Spleen (tissue), 11 donors: ENCODE data around the gene BTBD7. TPM values are rescaled to one million over a fixed set of nuclear protein-coding genes. Genes with fewer than 3 reads are reported as not detected.

Source experiments
- DNase-seq: peaks from one replicate; pipeline ENCODE4 v3.0.0-alpha.2; 2020
- H3K27ac ChIP-seq, 8 donors: fragments of 200-600 bp; sonication (generic) in 7 of 8; 1 replicate in 4 of 8; 2 replicates in 4 of 8; pipeline versions ENCODE4 v1.5.0 to v1.8.0; 2016 to 2021; ENCODE audit warnings: inconsistent platforms in 4 of 8, mild to moderate bottlenecking in 4 of 8, moderate library complexity in 1 of 8
- H3K27me3 ChIP-seq, 7 donors: fragments of 200-600 bp; sonication (generic) in 6 of 7; replicated peaks in 1 of 7; 1 replicate in 4 of 7; 2 replicates in 3 of 7; pipeline versions ENCODE4 v1.5.0 to v1.8.0; 2016 to 2021; ENCODE audit warnings: inconsistent platforms in 3 of 7, mild to moderate bottlenecking in 1 of 7
- H3K36me3 ChIP-seq, 6 donors: fragments of 200-600 bp; sonication (generic) in 5 of 6; 1 replicate in 4 of 6; 2 replicates in 2 of 6; pipeline versions ENCODE4 v1.5.0 to v1.8.0; 2016 to 2021; ENCODE audit warnings: inconsistent platforms in 2 of 6
- H3K4me1 ChIP-seq, 6 donors: fragments of 200-600 bp; sonication (generic) in 5 of 6; 1 replicate in 3 of 6; 2 replicates in 3 of 6; pipeline versions ENCODE4 v1.5.0 to v1.8.0; 2016 to 2021; ENCODE audit warnings: inconsistent platforms in 3 of 6
- H3K4me3 ChIP-seq, 8 donors: fragments of 200-600 bp; sonication (generic) in 7 of 8; 1 replicate in 4 of 8; 2 replicates in 4 of 8; pipeline versions ENCODE4 v1.5.0 to v1.8.0; 2016 to 2021; ENCODE audit warnings: inconsistent platforms in 4 of 8, mild to moderate bottlenecking in 4 of 8, moderate library complexity in 2 of 8
- H3K9me3 ChIP-seq, 8 donors: fragments of 200-600 bp; sonication (generic) in 7 of 8; 1 replicate in 4 of 8; 2 replicates in 4 of 8; pipeline versions ENCODE4 v1.5.0 to v1.8.0; 2016 to 2021; ENCODE audit warnings: inconsistent platforms in 4 of 8
- CTCF ChIP-seq, 11 experiments: fragments of 200-600 bp in 7 of 11; fragments of 450-650 bp in 4 of 11; sonication (generic) in 4 of 11; IDR thresholded peaks in 8 of 11; conservative IDR thresholded peaks in 3 of 11; 1 replicate in 7 of 11; 2 replicates in 4 of 11; pipeline versions ENCODE4 v1.4.0 to v1.8.0; 2016 to 2021; ENCODE audit warnings: antibody characterized with exemption in 11 of 11, inconsistent platforms in 4 of 11, mild to moderate bottlenecking in 1 of 11
- POLR2A ChIP-seq, 3 donors: fragments of 450-650 bp; IDR thresholded peaks; one replicate each; pipeline ENCODE4 v1.5.1; 2017; ENCODE audit warnings: antibody characterized with exemption in 3 of 3, mild to moderate bottlenecking in 1 of 3
- POLR2AphosphoS5 ChIP-seq, 3 donors: sonication (generic); formaldehyde crosslinking; IDR thresholded peaks; one replicate each; pipeline ENCODE4 v1.5.1; 2017; ENCODE audit warnings: antibody characterized with exemption in 3 of 3
- WGBS, 5 donors: extraction: QIAGEN DNeasy Blood & Tissue Kit in 3 of 5; methylation state at CpG; one replicate each; pipeline versions ENCODE4 v1.1.5 to v1.1.7; 2013 to 2018; 5-methylcytosine and 5-hydroxymethylcytosine counted together
- intact Hi-C: fragments of 100-400 bp; cut with DNase I; formaldehyde crosslinking; loops from one replicate; pipeline ENCODE4 v1.15.0; 2023; ENCODE audit warnings: low total_unique reads
- polyA plus RNA-seq, 3 donors: library from polyadenylated mRNA; stranded (reverse); fragments of 200-250 nt; gene quantifications; one replicate each; pipeline ENCODE4 v1.2.1, GENCODE V29; 2013
- total RNA-seq, 7 donors: library from RNA; depleted of rRNA in 3 of 7; stranded (reverse); fragments of >200 nt in 3 of 7; fragmentation: NEBNext Ultra II Directional in 4 of 7; extraction: Animal tissue kit (Norgen Biotek cat#: 25700) in 4 of 7; gene quantifications; one replicate each; pipeline versions ENCODE4 v1.1.0 to v1.2.1, GENCODE V29; 2016 to 2021
- donor health status: healthy with polysubstance abuse.
- donor health status: DM: no; HTN: no; CAD: no; lungs with moderate emphysema.
- donor health status: DM: no; HTN: no; CAD: no.
- donor health status: Bipolar disorder and iron deficiency.
- donor health status: healthy.
- donor health status: DM: no; HTN: no; CAD: no.
- donor health status: DM: yes; HTN: yes; CAD: no.

BTBD7 gene
- total and polyA plus RNA-seq, 10 donors = 5.0 to 48.4 (median 29.5) TPM

- WGBS, 5 donors = 81 to 97% (median 90%) methylated on average over 3 of the region's 3 CpGs
- Histone ChIP-seq H3K27ac (no peak overlapping the region), H3K4me3 (no peak overlapping the region), H3K4me1 (peaks cover 0 to 11% (median 0%) of the 10 kb centered on the region in 6 donors), H3K36me3 (peaks cover 0 to 41% (median 0%) of the 10 kb centered on the region in 6 donors), H3K27me3 (no peaks in the 10 kb centered on the region), H3K9me3 (no peaks in the 10 kb centered on the region)
- no peak for TF ChIP-seq POLR2A (IDR thresholded peaks at IDR 0.05)
- TF ChIP-seq POLR2AphosphoS5 (IDR thresholded peaks at IDR 0.05) = no peak
- no peak for TF ChIP-seq CTCF (IDR thresholded peaks at IDR 0.05 in 8 of 11, conservative IDR thresholded peaks at IDR 0.05 in 3 of 11)
- intact Hi-C loops = no loop called here
- DNase-seq = no peak
Observed at GRCh38 chr14:93274055-93274806, 58.6 kb downstream of the BTBD7 start.

GRCh38 chr14:93271111-93271510 is 61.7 kb downstream of the BTBD7 start:
- intact Hi-C loops = no loop called here
- Histone ChIP-seq H3K4me1 (peaks cover 0 to 11% (median 0%) of the 10 kb centered on the region in 6 donors), H3K36me3 (peaks cover 0 to 23% (median 0%) of the 10 kb centered on the region in 6 donors), H3K27ac (no peak overlapping the region), H3K9me3 (no peaks in the 10 kb centered on the region), H3K4me3 (no peak overlapping the region), H3K27me3 (no peaks in the 10 kb centered on the region)
- 45 to 63% (median 53%) methylated on average over 6 of the region's 6 CpGs for WGBS, 5 donors
- no peak for DNase-seq
- TF ChIP-seq CTCF (IDR thresholded peaks at IDR 0.05 in 8 of 11, conservative IDR thresholded peaks at IDR 0.05 in 3 of 11) (no peak), POLR2A (IDR thresholded peaks at IDR 0.05) (no peak), POLR2AphosphoS5 (IDR thresholded peaks at IDR 0.05) (no peak)

GRCh38 chr14:93269341-93270068 is 63.3 kb downstream of the BTBD7 start:
- Histone ChIP-seq H3K36me3 (peaks cover 0 to 23% (median 0%) of the 10 kb centered on the region in 6 donors), H3K9me3 (no peaks in the 10 kb centered on the region), H3K4me1 (peaks cover 0 to 15% (median 0%) of the 10 kb centered on the region in 6 donors), H3K27ac (no peak overlapping the region), H3K4me3 (no peak overlapping the region), H3K27me3 (no peaks in the 10 kb centered on the region)
- 82 to 93% (median 87%) methylated on average over 10 of the region's 10 CpGs for WGBS, 5 donors
- no peak for TF ChIP-seq CTCF (IDR thresholded peaks at IDR 0.05 in 8 of 11, conservative IDR thresholded peaks at IDR 0.05 in 3 of 11)
- no peak for TF ChIP-seq POLR2AphosphoS5 (IDR thresholded peaks at IDR 0.05)
- no peak for TF ChIP-seq POLR2A (IDR thresholded peaks at IDR 0.05)
- no peak for DNase-seq
- intact Hi-C loops = no loop called here

GRCh38 chr14:93268406-93268805 is 64.4 kb downstream of the BTBD7 start:
- Histone ChIP-seq H3K27me3 (no peaks in the 10 kb centered on the region), H3K4me1 (peaks cover 0 to 16% (median 0%) of the 10 kb centered on the region in 6 donors), H3K27ac (no peak overlapping the region), H3K36me3 (peaks cover 0 to 23% (median 4%) of the 10 kb centered on the region in 6 donors), H3K4me3 (no peak overlapping the region), H3K9me3 (no peaks in the 10 kb centered on the region)
- WGBS, 5 donors = 96 to 100% (median 100%) methylated on average over 1 of the region's 1 CpG
- no peak for DNase-seq
- TF ChIP-seq POLR2A (IDR thresholded peaks at IDR 0.05) = no peak
- no peak for TF ChIP-seq CTCF (IDR thresholded peaks at IDR 0.05 in 8 of 11, conservative IDR thresholded peaks at IDR 0.05 in 3 of 11)
- no peak for TF ChIP-seq POLR2AphosphoS5 (IDR thresholded peaks at IDR 0.05)
- intact Hi-C loops = no loop called here
